Measurements from ENCODE around the gene ATF4. TPM values are rescaled to one million over a fixed set of nuclear protein-coding genes. Genes with fewer than 3 reads are reported as not detected.

Gene ATF4
- total and polyA plus RNA-seq, 2 of the 13 experiments (the other 11 are each of a cell fraction or from before 2014, with no cell fraction given), result 486 to 1,297 TPM

GRCh38 chr22:39518996-39519680 is 1.2 kb upstream of the ATF4 start (continued):
- TF ChIP-seq ZBED4 (CRISPR knock-in tag; IDR thresholded peaks at IDR 0.05; ENCODE audit: borderline replicate concordance) (no peak), MED8 (CRISPR knock-in tag; IDR thresholded peaks at IDR 0.05; ENCODE audit: insufficient replicate concordance) (peak; percentile 63), ZNF792 (CRISPR knock-in tag; IDR thresholded peaks at IDR 0.05) (0 out of 2 replicates have a peak, but pooled peaks have one; percentile 11), MEIS1 (CRISPR knock-in tag; IDR thresholded peaks at IDR 0.05; ENCODE audit: borderline replicate concordance) (0 out of 2 replicates have a peak, but pooled peaks have one; percentile 7), SNAI1 (CRISPR knock-in tag; IDR thresholded peaks at IDR 0.05; ENCODE audit: borderline replicate concordance) (peak; percentile 9; the same call in 1 of the 2 replicates), ARID2 (CRISPR knock-in tag; IDR thresholded peaks at IDR 0.05; ENCODE audit: borderline replicate concordance) (peak; percentile 43), POGZ (CRISPR knock-in tag; IDR thresholded peaks at IDR 0.05) (no peak; the same call in 1 of the 2 replicates), SRSF1 (optimal IDR thresholded peaks at IDR 0.05; ENCODE audit: low read depth, low read length) (peak; percentile 64), ZNF597 (CRISPR knock-in tag; IDR thresholded peaks at IDR 0.05) (no peak), ZNF687 (CRISPR knock-in tag; IDR thresholded peaks at IDR 0.05) (no peak), ZZZ3 (CRISPR knock-in tag; IDR thresholded peaks at IDR 0.05; ENCODE audit: borderline replicate concordance) (no peak; the same call in 1 of the 2 replicates), ZNF546 (CRISPR knock-in tag; conservative IDR thresholded peaks at IDR 0.05) (no peak), KLF11 (CRISPR knock-in tag; IDR thresholded peaks at IDR 0.05) (peak; percentile 13; the same call in 1 of the 2 replicates), ZNF644 (CRISPR knock-in tag; IDR thresholded peaks at IDR 0.05; ENCODE audit: low read depth) (no peak), ZNF639 (CRISPR knock-in tag; conservative IDR thresholded peaks at IDR 0.05) (no peak), ZNF674 (CRISPR knock-in tag; IDR thresholded peaks at IDR 0.05; ENCODE audit: low read depth) (no peak), POLR2A (IDR thresholded peaks at IDR 0.05; ENCODE audit: insufficient read depth in 1 of 2, low read depth in 2 of 2, low read length in 2 of 2) (peak in 1 of 2 experiments; percentile 68; a peak in 2 of 4 replicates)

All from HepG2 (cell line).